H9 (cell line): ENCODE results near the gene GCM1. TPM values are rescaled to one million over a fixed set of nuclear protein-coding genes. Genes with fewer than 3 reads are reported as not detected.

Experiments used
- DNase-seq: peaks from one replicate; pipeline ENCODE4 v3.0.0-alpha.2; 2017
- H2AFZ ChIP-seq: one replicate; pipeline ENCODE4 v1.6.1; 2013; ENCODE audit warnings: mild to moderate bottlenecking, low read length, control low read depth, moderate library complexity
- H2AK5ac ChIP-seq: 2 replicates; pipeline ENCODE4 v1.6.1; 2013; ENCODE audit warnings: low read length, control low read depth, mixed read lengths; ENCODE audit not compliant: insufficient read length
- H2BK120ac ChIP-seq: one replicate; pipeline ENCODE4 v1.6.1; 2013; ENCODE audit warnings: low read depth, mild to moderate bottlenecking, low read length, control low read depth, inconsistent platforms; ENCODE audit not compliant: poor library complexity, severe bottlenecking
- H2BK12ac ChIP-seq: 2 replicates; pipeline ENCODE4 v1.6.1; 2013; ENCODE audit warnings: low read length, control low read depth, mixed read lengths, low read depth; ENCODE audit not compliant: insufficient read length
- H2BK15ac ChIP-seq: 2 replicates; pipeline ENCODE4 v1.6.1; 2013; ENCODE audit warnings: low read depth, low read length, control low read depth
- H2BK20ac ChIP-seq: one replicate; pipeline ENCODE4 v1.6.1; 2013; ENCODE audit warnings: low read depth, mild to moderate bottlenecking, low read length, control low read depth, inconsistent platforms; ENCODE audit not compliant: poor library complexity, severe bottlenecking
- H2BK5ac ChIP-seq: 2 replicates; pipeline ENCODE4 v1.6.1; 2013; ENCODE audit warnings: low read length, control low read depth, mixed read lengths; ENCODE audit not compliant: insufficient read length
- H3K14ac ChIP-seq: 2 replicates; pipeline ENCODE4 v1.6.1; 2013; ENCODE audit warnings: low read length, control low read depth; ENCODE audit not compliant: insufficient read depth
- H3K18ac ChIP-seq: 2 replicates; pipeline ENCODE4 v1.6.1; 2013; ENCODE audit warnings: low read depth, mild to moderate bottlenecking, mixed read lengths, low read length, control low read depth; ENCODE audit not compliant: insufficient read length
- H3K23ac ChIP-seq: 2 replicates; pipeline ENCODE4 v1.6.1; 2013; ENCODE audit warnings: low read length, control low read depth, mixed read lengths, low read depth; ENCODE audit not compliant: insufficient read length
- H3K23me2 ChIP-seq: 2 replicates; pipeline ENCODE4 v1.6.1; 2013; ENCODE audit warnings: low read depth, mild to moderate bottlenecking, mixed read lengths, low read length, control low read depth; ENCODE audit not compliant: insufficient read length, poor library complexity, severe bottlenecking
- H3K27ac ChIP-seq: 2 replicates; pipeline ENCODE4 v1.5.1; 2013; ENCODE audit warnings: low read length, control low read depth, mixed read lengths, low read depth; ENCODE audit not compliant: insufficient read length
- H3K27me3 ChIP-seq: 2 replicates; pipeline ENCODE4 v1.6.1; 2013; ENCODE audit warnings: low read length, control low read depth, inconsistent platforms; ENCODE audit not compliant: insufficient read depth
- H3K4ac ChIP-seq: 2 replicates; pipeline ENCODE4 v1.6.1; 2013; ENCODE audit warnings: low read depth, mild to moderate bottlenecking, control low read depth, inconsistent platforms, low read length, moderate library complexity
- H3K4me1 ChIP-seq: 2 replicates; pipeline ENCODE4 v1.6.1; 2013; ENCODE audit warnings: low read length, control low read depth, inconsistent platforms; ENCODE audit not compliant: insufficient read depth
- H3K4me2 ChIP-seq: 2 replicates; pipeline ENCODE4 v1.6.1; 2013; ENCODE audit warnings: low read length, control low read depth, mixed read lengths; ENCODE audit not compliant: insufficient read length, insufficient read depth
- H3K56ac ChIP-seq: 2 replicates; pipeline ENCODE4 v1.6.1; 2013; ENCODE audit warnings: low read depth, mild to moderate bottlenecking, mixed read lengths, low read length, control low read depth; ENCODE audit not compliant: insufficient read length
- H3K79me1 ChIP-seq: 2 replicates; pipeline ENCODE4 v1.6.1; 2013; ENCODE audit warnings: low read depth, mild to moderate bottlenecking, moderate library complexity, low read length, control low read depth, inconsistent platforms; ENCODE audit not compliant: insufficient read depth, poor library complexity, severe bottlenecking
- H3K79me2 ChIP-seq: 2 replicates; pipeline ENCODE4 v1.6.1; 2013; ENCODE audit warnings: low read length, control low read depth, inconsistent platforms; ENCODE audit not compliant: insufficient read depth
- H3K9ac ChIP-seq: 2 replicates; pipeline ENCODE4 v1.6.1; 2013; ENCODE audit warnings: low read length, control low read depth, mixed read lengths; ENCODE audit not compliant: insufficient read length; ENCODE audit errors: extremely low read depth
- H3K9me3 ChIP-seq: one replicate; pipeline ENCODE4 v1.6.1; 2013; ENCODE audit warnings: low read depth, low read length, inconsistent platforms; ENCODE audit not compliant: control insufficient read depth
- H3T11ph ChIP-seq: one replicate; pipeline ENCODE4 v1.6.1; 2013; ENCODE audit warnings: mild to moderate bottlenecking, low read length, control low read depth, inconsistent platforms
- H4K20me1 ChIP-seq: one replicate; pipeline ENCODE4 v1.6.1; 2013; ENCODE audit not compliant: control insufficient read depth, insufficient read length, insufficient read depth
- H4K5ac ChIP-seq: 2 replicates; pipeline ENCODE4 v1.6.1; 2013; ENCODE audit warnings: low read depth, mild to moderate bottlenecking, mixed read lengths, low read length, control low read depth; ENCODE audit not compliant: insufficient read length
- H4K8ac ChIP-seq: replicated peaks from 2 replicates; pipeline ENCODE4 v1.6.1; 2013; ENCODE audit warnings: low read length, control low read depth, mixed read lengths, low read depth; ENCODE audit not compliant: insufficient read length
- H4K91ac ChIP-seq: 2 replicates; pipeline ENCODE4 v1.6.1; 2013; ENCODE audit warnings: low read depth, mild to moderate bottlenecking, moderate library complexity, mixed read lengths, low read length, control low read depth; ENCODE audit not compliant: insufficient read length
- H3K27ac Mint-ChIP-seq, 3 experiments: 2 replicates in 2 of 3; 3 replicates in 1 of 3; pipeline ENCODE4 v1.8.0; 2020 to 2021; ENCODE audit warnings: mixed read lengths in 3 of 3, mild to moderate bottlenecking in 1 of 3, moderate library complexity in 1 of 3
- H3K27me3 Mint-ChIP-seq: 2 replicates; pipeline ENCODE4 v1.8.0; 2021; ENCODE audit warnings: low read depth, mild to moderate bottlenecking, moderate library complexity, mixed read lengths
- H3K36me3 Mint-ChIP-seq, 3 experiments: 2 replicates in 2 of 3; 3 replicates in 1 of 3; pipeline ENCODE4 v1.8.0; 2020 to 2021; ENCODE audit warnings: low read depth in 3 of 3, mixed read lengths in 3 of 3; ENCODE audit not compliant: insufficient read depth in 1 of 3
- H3K4me1 Mint-ChIP-seq, 2 experiments: 2 replicates each; pipeline ENCODE4 v1.8.0; 2020; ENCODE audit warnings: mixed read lengths in 2 of 2
- H3K4me3 Mint-ChIP-seq, 2 experiments: 2 replicates in 1 of 2; 3 replicates in 1 of 2; pipeline ENCODE4 v1.8.0; 2020 to 2021; ENCODE audit warnings: mild to moderate bottlenecking in 2 of 2, mixed read lengths in 2 of 2, moderate library complexity in 1 of 2
- H3K9me3 Mint-ChIP-seq, 2 experiments: 2 replicates in 1 of 2; 3 replicates in 1 of 2; pipeline ENCODE4 v1.8.0; 2020; ENCODE audit warnings: mild to moderate bottlenecking in 2 of 2, mixed read lengths in 2 of 2, moderate library complexity in 1 of 2
- WGBS: extraction: QIAGEN DNeasy Blood & Tissue Kit; methylation state at CpG from one replicate; pipeline ENCODE4 v1.1.7; 2013; ENCODE audit warnings: missing lambda C conversion rate, low lambda C conversion rate, mixed read lengths; ENCODE audit not compliant: insufficient read length; ENCODE audit errors: extremely low coverage; 5-methylcytosine and 5-hydroxymethylcytosine counted together
- total RNA-seq: library from RNA; stranded (reverse); gene quantifications from 2 replicates; pipeline ENCODE4 v1.2.1, GENCODE V29; 2021
- TF ChIP-seq, protein P1 (sequence below): fragments of 200-600 bp; sonication (generic); conservative IDR thresholded peaks from 3 replicates; pipeline ENCODE4 v1.8.0; 2021; ENCODE audit warnings: antibody characterized with exemption, mild to moderate bottlenecking

Gene GCM1
- total RNA-seq, 1 experiment from 2014 or later = not detected

GRCh38 chr6:53175027-53175426 is 26.4 kb upstream of the GCM1 start:
- H3K27ac ChIP-seq = no peak overlapping the region
- H3K36me3 Mint-ChIP-seq = no peaks in the 10 kb centered on the region

More at GRCh38 chr6:53175027-53175426, 26.4 kb upstream of the GCM1 start:
- no peak overlapping the region for H3K23ac ChIP-seq
- no peak overlapping the region for H3K14ac ChIP-seq
- H3K27me3 ChIP-seq = no peaks in the 10 kb centered on the region
- H4K91ac ChIP-seq = no peak overlapping the region
- no peak overlapping the region for H3K4ac ChIP-seq
- no peaks in the 10 kb centered on the region for H3K79me1 ChIP-seq
- no peak overlapping the region for H2AK5ac ChIP-seq
- H2BK120ac ChIP-seq = no peak overlapping the region
- H3T11ph ChIP-seq = no peak overlapping the region
- H2BK12ac ChIP-seq = no peak overlapping the region
- H3K4me2 ChIP-seq = no peak overlapping the region
- Mint-ChIP-seq H3K9me3 (no peaks in the 10 kb centered on the region), H3K27me3 (no peaks in the 10 kb centered on the region), H3K4me1 (peaks cover 2 to 3% of the 10 kb centered on the region in 2 experiments), H3K27ac (no peak overlapping the region), H3K4me3 (no peak overlapping the region)
- H4K8ac ChIP-seq = no peak overlapping the region
- H3K4me1 ChIP-seq = no peaks in the 10 kb centered on the region
- H2BK15ac ChIP-seq = no peak overlapping the region
- H2AFZ ChIP-seq = no peak overlapping the region
- H3K18ac ChIP-seq = no peak overlapping the region
- WGBS = no CpG with 5 or more reads among the region's 2 CpGs
- H3K56ac ChIP-seq = no peak overlapping the region
- H3K9me3 ChIP-seq = no peaks in the 10 kb centered on the region
- H4K5ac ChIP-seq = no peak overlapping the region
- H3K23me2 ChIP-seq = no peaks in the 10 kb centered on the region
- no peak for DNase-seq
- H3K79me2 ChIP-seq = no peaks in the 10 kb centered on the region
- peaks cover 3% of the 10 kb centered on the region for H4K20me1 ChIP-seq
- H3K9ac ChIP-seq = no peak overlapping the region
- H2BK5ac ChIP-seq = no peak overlapping the region
- TF ChIP-seq, protein P1, sequence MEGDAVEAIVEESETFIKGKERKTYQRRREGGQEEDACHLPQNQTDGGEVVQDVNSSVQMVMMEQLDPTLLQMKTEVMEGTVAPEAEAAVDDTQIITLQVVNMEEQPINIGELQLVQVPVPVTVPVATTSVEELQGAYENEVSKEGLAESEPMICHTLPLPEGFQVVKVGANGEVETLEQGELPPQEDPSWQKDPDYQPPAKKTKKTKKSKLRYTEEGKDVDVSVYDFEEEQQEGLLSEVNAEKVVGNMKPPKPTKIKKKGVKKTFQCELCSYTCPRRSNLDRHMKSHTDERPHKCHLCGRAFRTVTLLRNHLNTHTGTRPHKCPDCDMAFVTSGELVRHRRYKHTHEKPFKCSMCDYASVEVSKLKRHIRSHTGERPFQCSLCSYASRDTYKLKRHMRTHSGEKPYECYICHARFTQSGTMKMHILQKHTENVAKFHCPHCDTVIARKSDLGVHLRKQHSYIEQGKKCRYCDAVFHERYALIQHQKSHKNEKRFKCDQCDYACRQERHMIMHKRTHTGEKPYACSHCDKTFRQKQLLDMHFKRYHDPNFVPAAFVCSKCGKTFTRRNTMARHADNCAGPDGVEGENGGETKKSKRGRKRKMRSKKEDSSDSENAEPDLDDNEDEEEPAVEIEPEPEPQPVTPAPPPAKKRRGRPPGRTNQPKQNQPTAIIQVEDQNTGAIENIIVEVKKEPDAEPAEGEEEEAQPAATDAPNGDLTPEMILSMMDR = no peak
- no peak overlapping the region for H2BK20ac ChIP-seq
